ENCODE results near the gene HDAC4.
A peak's percentile ranks its signal among the peaks of the same experiment; 100 is the strongest.

HDAC4 gene

DNA sequence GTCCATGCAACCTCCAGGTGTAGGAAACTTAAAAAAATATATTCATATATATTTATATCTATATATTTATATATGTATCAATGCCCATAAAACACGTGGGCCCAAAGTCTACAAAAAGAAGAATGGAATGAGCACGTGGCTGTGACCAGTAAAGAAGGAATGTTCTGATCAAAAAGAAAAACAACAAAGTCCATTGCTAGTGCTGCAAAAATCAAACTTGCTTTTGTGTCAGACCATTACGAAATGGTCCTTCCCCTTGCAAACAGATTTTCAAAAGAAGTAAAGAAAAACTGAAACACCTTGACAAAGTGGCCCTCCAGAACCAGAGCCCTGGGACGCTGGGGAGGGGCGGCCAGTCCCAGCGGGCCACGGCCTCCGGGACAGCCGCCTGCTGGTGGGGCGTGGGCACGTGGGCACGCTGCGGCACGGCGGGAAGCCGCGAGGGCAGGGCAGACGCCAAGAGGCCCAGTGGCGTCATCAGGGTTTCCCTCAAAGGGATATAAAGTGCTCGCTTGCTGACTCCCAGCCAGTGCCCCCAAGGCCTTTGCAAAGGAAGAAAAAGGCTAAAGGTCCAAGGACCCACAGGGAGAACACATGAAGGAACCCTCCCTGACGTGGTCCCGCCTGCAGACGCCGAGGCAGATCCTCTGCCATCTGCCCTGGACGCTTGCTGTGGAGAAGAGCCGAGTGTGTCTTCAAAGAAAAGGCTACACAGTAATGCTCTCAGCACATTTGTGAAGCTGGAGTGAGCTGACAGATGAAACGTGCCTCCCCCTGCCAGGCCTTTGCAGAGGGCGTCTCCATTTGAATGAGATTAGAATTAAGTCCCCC is 351.2 kb downstream of the HDAC4 start:
- DNase-seq (ENCODE audit: low read depth) = peak; percentile 50
- no peak overlapping the region for H3K4me3 ChIP-seq (ENCODE audit: control insufficient read depth, low read depth, low read length)
- TF ChIP-seq, protein P1, sequence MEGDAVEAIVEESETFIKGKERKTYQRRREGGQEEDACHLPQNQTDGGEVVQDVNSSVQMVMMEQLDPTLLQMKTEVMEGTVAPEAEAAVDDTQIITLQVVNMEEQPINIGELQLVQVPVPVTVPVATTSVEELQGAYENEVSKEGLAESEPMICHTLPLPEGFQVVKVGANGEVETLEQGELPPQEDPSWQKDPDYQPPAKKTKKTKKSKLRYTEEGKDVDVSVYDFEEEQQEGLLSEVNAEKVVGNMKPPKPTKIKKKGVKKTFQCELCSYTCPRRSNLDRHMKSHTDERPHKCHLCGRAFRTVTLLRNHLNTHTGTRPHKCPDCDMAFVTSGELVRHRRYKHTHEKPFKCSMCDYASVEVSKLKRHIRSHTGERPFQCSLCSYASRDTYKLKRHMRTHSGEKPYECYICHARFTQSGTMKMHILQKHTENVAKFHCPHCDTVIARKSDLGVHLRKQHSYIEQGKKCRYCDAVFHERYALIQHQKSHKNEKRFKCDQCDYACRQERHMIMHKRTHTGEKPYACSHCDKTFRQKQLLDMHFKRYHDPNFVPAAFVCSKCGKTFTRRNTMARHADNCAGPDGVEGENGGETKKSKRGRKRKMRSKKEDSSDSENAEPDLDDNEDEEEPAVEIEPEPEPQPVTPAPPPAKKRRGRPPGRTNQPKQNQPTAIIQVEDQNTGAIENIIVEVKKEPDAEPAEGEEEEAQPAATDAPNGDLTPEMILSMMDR (conservative IDR thresholded peaks at IDR 0.05; ENCODE audit: control insufficient read depth, insufficient read depth, low read depth, low read length) = no peak

DNA sequence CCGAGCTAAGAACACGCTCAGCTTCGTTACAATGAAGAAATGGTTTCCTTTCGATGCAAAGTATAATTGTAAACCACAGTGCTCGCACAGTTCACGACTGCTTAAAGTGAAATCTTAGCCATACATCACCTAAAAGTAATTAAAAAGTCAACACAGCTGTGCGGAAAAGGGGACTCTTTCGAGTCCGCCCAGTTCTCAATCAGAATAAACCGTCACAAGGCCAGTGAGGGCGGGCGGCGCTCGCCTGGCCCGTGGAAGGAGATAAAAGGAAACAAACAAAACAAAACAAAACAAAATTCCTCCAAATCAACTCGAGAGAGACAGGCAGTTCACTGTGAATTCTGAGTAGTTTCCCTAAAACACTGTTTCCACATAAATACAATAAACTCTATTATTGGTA is 352.1 kb downstream of the HDAC4 start:
- TF ChIP-seq, protein P1 (conservative IDR thresholded peaks at IDR 0.05; ENCODE audit: control insufficient read depth, insufficient read depth, low read depth, low read length) = no peak
- no peak overlapping the region for H3K4me3 ChIP-seq (ENCODE audit: control insufficient read depth, low read depth, low read length)
- no peak for DNase-seq (ENCODE audit: low read depth)

DNA sequence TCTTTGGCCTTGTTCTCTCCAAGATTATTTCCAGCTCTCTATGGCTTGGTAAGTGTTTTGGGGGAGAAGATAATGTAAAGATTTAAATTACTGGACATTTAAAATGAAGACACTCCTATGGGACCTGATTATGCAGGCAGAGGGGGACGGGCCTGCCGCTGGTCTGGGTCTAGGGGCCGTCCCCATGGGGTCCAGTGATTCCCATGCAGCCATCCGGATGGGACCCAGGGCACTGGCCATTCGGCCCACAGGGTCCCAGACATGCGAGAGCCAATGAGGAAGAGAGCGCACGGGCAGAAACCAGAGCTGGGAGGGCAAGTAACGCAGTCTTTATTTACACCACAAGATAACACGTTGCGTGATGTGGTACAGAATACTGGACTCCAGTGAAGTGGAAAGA is 353.0 kb downstream of the HDAC4 start:
- no peak overlapping the region for H3K4me3 ChIP-seq (ENCODE audit: control insufficient read depth, low read depth, low read length)
- TF ChIP-seq, protein P1 (conservative IDR thresholded peaks at IDR 0.05; ENCODE audit: control insufficient read depth, insufficient read depth, low read depth, low read length) = no peak
- DNase-seq (ENCODE audit: low read depth) = no peak

DNA sequence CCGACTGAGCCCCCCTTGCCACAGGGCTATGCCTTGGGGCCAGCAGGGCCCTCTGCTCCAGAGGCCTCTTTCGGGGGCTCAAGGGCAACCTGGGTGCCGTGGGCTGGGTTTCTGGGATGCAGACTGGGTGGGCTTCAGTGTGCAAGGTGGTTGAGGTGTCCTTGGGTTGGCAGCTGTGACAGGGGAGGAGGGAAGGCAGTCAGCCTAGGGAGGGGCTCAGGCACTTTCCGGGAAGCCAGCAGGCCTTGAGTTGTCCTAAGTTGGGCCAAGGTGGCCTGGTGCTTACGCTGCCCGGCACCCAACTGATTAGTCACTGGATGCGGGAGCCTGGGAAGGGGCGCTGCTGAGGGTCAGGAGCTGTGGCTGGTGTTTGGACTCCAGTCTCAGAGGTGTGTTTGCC is 353.4 kb downstream of the HDAC4 start:
- DNase-seq (ENCODE audit: low read depth) = no peak
- TF ChIP-seq, protein P1 (conservative IDR thresholded peaks at IDR 0.05; ENCODE audit: control insufficient read depth, insufficient read depth, low read depth, low read length) = no peak
- H3K4me3 ChIP-seq (ENCODE audit: control insufficient read depth, low read depth, low read length) = no peak overlapping the region

DNA sequence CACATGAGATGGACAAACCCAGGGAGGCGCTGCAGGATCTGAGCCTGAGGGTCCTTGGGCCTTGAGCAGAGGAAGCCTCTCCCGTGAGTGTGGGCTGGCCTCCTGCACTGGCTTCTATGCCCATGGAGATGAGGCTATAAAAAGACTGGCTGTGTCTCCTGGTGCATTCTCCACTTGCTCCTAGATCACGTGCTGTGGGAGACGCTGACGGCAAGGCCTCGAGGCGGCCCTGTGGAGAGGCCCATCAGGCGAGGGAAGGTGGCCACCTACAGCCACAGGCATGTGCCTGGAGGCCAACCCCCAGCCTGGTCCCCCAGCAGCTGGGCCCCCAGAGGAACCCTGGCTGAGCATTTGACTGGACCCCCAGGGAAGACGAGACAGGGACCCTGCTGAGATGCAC is 354.0 kb downstream of the HDAC4 start:
- TF ChIP-seq, protein P1 (conservative IDR thresholded peaks at IDR 0.05; ENCODE audit: control insufficient read depth, insufficient read depth, low read depth, low read length) = no peak

DNA sequence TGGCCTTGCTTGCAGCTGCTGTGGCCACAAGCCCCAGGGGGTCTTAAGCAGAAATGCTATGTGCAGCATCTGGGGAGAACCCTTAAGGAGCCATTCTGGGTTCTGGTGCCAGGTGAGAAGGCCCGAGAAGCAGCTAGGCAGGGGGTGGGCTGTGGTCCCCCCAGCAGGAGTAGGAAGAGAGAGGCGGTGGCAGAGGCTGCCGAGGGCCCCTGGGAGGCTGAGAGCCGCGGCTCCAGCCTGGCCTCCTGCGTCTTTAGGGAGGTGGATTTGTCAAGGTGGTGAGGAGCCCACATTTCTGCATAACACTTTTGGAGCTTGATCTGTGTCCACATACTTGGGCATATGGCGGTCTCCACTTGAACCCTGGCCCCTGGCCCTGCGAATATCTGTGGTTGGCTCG is 356.5 kb downstream of the HDAC4 start:
- H3K4me3 ChIP-seq (ENCODE audit: control insufficient read depth, low read depth, low read length) = no peak overlapping the region
- TF ChIP-seq, protein P1 (conservative IDR thresholded peaks at IDR 0.05; ENCODE audit: control insufficient read depth, insufficient read depth, low read depth, low read length) = no peak
- DNase-seq (ENCODE audit: low read depth) = no peak

More for the DNA sequence above, 354.0 kb downstream of the HDAC4 start:
- no peak for DNase-seq (ENCODE audit: low read depth)
- no peak overlapping the region for H3K4me3 ChIP-seq (ENCODE audit: control insufficient read depth, low read depth, low read length)

Data from fibroblast of mammary gland (primary cell).